NCI-H69 (cell line): ENCODE results near the gene ARFGAP3.
A peak's percentile ranks its signal among the peaks of the same experiment; 100 is the strongest.

Experiments used
- DNase-seq: peaks from one replicate; lab custom pipeline; 2025; lab: John Stamatoyannopoulos, UW

The ARFGAP3 gene

DNA sequence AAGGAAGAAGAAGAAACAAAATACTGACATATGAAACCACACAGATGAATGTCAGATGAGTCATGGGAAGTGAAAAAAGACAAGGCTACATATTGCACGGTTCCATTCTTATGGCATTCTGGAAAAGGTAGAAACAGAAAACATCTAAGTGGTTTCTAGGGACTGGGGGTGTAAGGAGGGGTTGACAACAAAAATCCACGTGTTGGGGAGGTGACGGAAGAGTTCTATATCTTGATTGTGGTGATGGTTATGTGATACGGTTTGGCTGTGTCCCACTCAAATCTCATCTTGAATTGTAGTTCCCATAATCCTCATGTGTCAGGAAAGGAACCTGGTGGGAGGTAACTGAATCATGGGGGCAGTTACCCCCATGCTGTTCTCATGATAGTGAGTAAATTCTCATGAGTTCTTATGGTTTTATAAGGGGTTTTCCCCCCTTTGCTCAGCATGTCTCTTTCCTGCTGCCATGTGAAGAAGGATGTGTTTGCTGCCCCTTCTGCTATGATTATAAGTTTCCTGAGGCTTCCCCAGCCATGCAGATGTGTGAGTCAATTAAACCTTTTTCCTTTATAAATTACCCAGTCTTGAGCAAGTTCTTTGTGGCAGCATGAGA lies 6.4 kb upstream of the ARFGAP3 start:
- no peak for DNase-seq

DNA sequence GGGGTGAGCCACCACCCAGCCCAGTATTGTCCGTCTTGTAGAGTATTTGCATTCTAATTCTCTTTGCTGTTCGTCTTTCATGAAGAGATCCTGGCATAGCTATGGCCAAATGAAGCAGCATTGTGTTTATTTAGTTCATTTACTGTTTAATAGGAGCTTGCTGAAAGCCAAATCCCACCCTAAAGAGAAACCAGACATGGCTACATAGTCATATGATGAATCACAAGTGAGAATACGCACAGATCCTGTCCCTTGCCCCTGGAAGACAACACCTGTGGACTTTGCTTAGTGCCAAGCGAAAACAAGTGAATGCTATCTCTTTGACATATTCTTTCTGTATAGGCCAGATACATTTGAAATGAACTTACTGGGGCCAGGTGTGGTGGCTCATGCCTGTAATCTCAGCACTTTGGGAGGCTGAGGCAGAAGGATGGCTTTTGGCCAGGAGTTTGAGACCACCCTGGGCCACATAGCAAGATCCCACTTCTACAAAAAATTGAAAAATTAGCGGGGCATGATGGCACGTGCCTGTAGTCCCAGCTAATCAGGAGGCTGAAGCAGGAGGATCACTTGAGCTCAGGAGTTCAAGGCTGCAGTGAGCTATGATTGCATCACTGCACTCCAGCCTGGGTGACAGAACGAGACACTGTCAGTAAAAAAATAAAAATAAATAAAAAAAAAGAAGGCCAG lies 5.1 kb upstream of the ARFGAP3 start:
- no peak for DNase-seq

DNA sequence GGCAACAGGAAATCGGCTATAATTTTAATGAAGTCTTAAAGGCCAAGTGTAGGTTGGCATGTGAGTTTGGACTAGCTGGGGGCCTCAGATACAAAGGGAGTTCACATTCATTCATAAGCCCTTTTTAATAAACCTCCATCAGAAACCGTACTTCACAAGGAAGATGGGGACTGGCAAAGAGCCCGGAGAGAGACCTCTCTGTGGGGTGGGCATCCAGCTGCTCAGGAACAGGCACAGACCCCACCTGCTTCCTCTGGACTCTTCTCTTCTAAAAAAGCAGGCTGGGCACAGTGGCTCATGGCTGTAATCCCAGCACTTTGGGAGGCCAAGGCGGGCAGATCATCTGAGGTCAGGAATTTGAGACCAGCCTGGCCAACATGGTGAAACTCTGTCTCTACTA lies 3.9 kb upstream of the ARFGAP3 start:
- DNase-seq: peak; percentile 22

DNA sequence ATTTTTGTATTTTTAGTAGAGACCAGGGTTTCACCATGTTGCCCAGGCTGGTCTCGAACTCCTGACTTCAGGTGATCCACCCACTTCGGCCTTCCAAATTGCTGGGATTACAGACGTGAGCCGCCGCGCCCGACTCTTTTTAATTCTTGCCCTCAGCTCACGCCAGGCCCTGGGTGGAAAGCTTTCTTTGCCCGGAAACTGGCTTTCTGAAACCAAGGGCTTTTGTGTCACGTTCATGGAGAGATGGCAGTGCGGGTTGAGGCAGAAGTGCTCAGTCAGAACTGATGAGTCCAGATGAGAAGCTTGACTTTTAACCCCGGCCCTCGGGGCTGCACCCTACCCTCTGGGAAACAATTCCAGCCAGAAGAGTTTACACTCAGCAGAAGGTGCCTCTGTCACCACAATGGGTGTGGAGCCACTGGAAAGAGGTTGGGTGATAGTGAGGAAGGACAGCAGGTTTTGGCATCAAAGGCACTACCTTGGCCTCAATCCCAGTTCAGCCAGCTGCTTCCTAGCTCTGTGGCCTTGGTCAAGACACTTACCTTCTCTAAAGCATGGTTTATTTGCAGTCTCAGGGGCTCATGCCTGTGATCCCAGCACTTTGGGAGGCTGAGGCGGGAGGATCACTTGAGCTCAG lies 890 bp upstream of the ARFGAP3 start:
- peak; percentile 67 for DNase-seq

DNA sequence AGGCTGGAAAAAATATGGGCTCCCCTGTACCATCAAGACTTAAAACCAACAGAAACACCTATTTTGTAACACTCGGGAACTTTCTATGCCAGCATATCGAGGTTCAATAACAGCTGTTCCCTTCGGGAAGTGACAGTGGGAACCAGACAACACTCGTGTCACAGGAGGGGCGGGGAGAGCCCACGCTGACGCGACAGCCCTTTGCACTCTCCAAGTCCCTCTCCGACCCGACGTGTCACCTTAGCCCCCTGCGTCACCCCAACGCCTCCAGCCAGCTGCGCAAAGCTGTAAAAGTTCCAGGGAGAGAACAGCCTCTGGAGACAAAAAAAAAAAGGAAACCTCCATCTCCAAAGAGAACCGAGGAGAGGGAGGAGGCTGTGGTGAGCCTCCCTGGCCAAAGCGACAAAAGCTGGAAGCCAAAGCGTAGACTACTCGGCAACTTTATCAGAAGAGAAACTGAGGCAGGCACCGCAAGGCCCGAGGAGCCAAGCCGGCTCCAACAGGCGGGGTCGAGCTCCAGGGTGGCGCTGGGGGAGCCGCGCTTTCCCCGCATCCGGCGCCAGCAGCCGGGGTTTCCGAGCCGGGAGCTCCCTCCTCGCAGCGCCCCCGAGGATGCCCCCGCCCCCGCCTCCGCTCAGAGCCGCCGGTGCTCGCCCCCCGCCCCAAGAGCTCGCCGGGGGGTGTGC lies 751 bp downstream of the ARFGAP3 start:
- peak; percentile 78 for DNase-seq

DNA sequence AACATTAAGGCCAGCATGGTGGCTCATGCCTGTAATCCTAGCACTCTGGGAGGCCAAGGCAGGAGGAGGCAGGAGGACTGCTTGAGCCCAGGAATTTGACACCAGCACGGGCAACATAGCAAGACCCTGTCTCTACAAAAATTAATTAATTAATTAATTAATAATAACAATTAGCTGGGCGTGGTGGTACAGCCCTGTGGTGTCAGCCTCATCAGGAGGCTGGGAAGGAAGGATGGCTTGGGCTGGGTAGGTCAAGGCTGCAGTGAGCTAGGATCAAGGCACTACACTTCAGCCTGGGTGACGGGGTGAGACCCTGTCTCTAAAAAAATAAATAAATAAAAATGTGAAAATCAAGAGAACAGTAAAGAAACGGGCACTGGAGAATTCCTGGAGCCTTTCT lies 1.4 kb downstream of the ARFGAP3 start:
- no peak for DNase-seq

DNA sequence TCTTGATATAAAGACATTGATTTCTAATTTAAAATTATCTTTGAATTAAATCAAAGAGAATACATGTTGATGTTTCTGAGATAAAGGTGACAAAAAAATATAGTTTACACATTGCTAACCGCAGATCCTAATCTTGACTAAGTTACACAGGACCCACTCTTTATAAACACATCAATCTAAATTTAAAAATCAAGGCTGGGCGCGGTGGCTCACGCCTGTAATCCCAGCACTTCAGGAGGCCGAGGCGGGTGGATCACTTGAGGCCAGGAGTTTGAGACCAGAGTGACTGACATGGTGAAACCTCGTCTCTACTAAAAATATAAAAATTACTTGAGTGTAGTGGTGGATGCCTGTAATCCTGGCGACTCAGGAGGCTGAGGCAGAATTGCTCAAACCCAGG lies 1.9 kb downstream of the ARFGAP3 start:
- no peak for DNase-seq

DNA sequence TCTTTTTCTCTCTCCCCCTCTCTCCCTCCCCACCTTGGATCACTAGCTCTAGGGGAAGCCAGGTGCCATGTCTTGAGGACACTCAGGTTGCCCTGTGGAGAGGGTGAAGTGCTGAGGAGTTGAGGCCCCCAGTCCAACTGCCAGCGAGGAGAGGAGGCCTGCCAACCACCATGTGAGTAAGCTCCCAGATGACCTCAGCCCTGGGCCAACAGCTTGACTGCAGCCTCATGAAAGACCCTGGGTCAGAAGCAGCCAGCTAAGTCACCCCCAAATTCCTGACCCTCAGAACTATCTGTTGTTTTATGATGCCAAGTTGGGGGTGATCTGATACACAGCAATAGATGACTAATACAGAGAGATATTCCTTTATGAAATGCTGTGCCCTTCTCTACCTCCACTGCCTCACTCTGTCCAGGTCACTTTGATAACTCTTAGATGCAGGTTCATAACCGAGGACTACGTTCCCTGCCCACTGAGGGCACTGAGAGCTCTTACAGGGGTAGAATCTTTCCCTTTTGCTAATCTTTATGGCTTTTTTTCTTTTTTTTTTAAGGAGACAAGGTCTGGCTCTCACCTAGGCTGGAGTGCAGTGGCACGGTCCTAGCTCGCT lies 8.0 kb downstream of the ARFGAP3 start:
- no peak for DNase-seq

DNA sequence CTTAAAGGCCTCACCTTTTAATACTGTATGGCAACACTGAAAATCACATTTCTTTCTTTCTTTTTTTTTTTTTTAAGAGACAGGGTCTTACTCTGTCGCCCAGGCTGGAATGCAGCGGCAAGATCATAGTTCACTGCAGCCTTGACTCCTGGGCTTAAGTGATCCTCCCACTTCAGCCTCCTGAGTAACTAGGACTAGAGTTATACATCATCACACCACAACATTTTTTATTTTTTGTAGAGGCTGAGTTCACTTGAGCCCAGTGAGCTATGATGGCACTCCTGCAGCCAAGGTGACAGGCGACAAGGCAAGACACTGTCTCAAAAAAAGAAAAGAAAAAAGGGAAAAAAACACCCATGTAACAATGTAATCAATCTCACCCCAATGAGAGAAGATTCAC lies 10.0 kb downstream of the ARFGAP3 start:
- no peak for DNase-seq

DNA sequence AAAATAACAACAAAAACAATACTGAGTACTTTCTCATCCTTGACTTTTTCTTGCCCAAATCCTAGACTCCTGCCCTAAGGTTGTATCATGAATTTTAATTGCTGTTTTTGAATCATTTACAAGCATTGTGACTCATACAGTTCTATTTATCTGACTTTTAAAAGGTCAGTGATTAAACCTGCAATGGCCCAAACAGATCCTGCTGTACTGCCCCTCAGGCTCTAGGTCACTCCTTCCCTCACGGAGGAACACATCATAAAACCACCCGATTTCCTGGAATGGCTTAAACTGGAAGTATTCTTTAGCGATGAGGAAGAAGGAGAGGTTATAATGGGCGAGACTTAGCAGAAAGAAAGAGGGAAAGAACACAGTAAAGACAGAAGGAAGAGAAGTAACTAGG lies 12.3 kb downstream of the ARFGAP3 start:
- DNase-seq: no peak

DNA sequence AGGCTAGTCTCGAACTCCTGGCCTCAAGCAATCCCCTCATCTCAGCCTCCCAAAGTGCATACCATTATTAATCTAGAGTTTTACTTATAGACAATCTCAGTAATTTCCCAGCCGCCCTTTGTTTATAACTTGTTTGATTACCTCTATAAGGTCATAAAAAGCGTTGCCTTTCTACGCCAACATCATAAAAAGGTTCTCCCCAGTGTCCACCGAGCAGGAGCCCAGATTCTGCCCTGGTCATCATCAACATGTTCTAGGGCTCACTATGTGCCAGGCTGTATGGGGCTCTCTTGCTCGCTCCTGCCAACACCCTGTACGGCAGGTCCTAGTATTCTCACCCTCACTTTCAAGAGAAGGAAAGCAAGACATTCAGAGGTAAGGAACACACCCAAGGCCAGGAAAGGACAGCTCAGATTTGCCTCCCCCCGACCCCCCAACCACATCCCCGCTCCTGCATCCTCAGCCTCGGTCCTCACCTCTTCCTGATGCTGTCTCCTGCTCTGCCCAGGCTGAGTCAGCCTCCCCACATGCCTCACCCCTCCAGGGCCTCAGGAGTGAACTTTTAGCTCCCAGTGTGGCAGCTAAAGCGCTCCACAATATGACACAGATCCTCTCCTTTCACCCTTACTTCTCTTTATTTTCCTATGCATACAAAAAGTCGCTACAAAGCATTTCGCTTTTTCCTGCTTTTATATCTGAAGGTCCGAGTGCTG lies 14.3 kb downstream of the ARFGAP3 start:
- no peak for DNase-seq

DNA sequence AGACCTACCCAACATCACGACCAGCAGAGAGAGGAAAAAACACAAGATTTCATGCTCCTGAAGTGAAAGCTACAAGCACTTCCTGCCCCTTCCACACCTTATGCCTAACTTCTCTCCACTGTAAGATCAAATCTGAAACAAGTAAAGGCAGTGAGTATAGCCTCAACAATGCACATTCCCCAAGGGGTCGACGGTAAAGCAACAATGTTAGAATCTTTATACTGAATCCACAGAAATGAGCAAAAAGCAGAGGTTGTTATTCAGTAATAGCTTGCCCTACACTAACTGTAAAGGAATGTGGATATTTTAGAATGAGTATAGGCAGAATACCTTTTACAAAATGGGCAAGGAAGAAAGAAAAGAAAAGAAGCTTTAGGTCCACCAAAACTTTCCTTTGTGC lies 15.6 kb downstream of the ARFGAP3 start:
- no peak for DNase-seq

DNA sequence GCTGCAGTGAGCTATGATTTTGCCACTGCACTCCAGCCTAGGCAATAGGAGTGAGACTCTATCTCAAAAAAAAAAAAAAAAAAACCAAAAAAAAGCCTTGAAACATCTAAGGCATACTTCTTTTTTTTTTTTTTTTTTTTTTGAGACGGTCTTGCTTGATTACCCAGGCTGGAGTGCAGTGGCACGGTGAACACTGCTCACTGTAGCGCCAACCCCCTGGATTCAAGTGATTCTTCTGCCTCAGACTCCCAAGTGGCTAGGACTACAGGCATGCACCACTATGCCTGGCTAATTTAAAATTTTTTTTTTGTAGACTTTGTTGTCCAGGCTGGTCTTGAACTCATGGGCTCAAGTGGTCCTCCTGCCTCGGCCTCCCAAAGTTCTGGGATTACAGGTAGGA lies 19.5 kb downstream of the ARFGAP3 start:
- DNase-seq: no peak

DNA sequence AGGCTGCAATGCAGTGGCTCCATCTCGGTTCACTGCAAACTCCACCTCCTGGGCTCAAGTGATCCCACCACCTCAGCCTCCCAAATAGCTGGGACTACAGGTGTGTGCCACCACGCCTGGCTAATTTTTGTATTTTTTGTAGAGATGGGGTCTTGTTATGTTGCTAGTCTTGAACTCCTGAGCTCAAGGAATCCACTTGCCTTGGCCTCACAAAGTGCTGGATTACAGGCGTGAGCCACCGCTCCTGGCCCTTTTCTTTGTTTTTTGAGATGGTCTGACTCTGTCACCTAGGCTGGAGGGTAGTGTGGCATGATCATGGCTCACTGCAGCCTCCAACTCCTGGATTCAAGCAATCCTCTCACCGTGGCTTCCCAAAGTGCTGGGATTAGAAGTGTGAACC lies 21.0 kb downstream of the ARFGAP3 start:
- DNase-seq: no peak

DNA sequence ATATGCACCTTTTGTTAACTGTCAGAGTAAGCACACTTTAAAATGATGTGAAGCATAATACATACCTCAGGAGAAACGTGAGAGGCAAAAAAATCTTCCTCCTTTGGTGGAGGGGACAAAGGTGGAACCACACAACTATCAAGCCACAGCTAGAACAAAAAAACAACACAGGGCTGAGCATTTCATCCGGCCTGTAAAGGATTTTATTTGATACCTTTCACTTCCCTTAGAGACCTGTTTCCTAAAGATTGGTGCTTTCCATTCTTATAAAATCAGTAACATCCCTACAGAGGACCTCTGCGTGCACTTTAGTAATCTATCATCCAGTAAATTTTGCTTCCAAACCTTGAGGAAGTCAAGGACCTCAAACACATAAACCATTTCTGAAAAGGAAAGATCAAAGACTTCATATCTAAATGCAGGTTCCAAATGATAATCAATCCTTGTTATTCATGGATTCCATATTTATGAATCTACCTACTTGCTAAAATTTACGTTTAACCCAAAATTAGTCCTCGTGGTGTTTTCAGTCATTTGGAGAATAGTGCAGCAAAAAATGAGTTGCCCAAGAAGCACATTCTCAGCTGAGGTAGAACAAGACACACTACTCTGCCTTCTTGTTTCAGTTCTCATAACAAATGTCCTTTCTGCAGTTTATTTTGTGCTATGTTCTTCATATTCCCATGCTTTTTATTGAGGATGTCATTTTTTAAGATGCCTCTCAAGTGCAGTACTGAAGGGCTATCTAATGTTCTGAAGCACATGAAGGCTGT lies 22.7 kb downstream of the ARFGAP3 start:
- DNase-seq: no peak

DNA sequence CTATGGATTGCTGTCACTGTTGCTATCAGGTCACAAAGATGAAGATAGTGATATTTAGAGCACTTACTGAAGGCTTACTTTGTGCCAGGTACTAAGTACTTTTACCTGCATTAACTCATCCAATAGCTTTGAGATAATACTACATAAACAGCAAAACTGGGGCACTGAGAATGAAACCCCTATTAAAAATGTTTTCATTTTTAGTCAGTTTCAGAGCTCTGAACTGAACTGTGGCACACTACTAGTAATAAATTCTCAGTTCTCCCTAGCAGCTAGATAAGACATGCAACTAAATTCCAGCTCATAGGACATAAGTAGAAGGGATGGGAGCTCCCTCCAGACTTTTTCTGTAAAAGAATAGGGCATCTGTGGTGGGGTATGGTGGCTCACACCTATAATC lies 24.0 kb downstream of the ARFGAP3 start:
- DNase-seq: no peak

DNA sequence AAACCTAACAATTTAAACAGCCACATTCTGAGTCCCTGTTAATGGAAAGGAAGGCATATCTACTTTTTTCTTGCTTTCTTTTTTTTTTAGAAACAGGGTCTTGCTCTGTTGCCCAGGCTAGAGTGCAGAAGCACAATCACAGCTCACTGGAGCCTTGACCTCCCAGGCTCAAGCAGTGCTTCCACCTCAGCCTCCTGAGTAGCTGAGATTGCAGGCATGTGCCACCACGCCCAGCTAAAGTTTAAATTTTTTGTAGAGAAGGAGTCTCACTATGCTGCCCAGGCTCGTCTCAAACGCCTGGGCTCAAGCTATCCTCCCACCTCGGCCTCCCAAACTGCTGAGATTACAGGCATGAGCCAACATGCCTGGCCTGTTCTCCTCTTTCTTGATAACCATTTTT lies 25.4 kb downstream of the ARFGAP3 start:
- DNase-seq: no peak

DNA sequence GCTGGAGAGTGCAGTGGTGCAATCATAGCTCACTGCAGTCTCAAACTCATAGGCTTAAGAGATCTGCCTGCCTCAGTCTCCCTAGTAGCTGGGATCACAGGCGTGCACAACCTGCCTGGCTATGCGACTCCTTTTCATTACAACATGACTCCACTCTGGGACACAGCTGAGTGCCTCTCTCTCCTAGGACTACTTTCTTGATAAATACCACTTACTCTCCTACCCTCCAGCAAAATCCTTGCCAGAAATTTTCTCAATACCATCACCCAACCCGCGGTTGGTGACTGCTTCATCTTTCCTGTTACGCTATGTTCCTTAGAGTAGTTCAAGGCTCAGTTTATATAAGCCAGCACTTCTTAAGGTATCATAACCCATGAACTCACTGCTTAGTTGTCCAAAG lies 26.9 kb downstream of the ARFGAP3 start:
- no peak for DNase-seq

DNA sequence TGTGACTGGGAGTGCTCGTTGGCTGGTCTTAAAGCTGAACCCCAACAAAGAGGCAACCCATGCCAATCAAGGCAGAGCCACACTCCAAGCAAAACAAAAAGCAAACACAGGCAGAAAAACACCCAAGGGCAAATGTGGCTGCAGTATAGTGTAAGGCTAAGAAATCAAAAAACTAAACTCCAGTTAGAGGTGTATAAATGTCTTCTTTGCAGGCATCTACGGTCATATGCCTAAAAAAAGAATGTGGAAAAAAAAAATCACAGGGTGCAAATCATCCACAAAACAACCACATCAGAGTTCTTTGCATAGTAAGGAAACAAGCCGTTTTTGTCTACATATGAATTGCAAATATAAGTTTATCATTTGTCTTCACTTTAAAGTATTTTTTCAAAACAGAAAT lies 27.8 kb downstream of the ARFGAP3 start:
- no peak for DNase-seq

DNA sequence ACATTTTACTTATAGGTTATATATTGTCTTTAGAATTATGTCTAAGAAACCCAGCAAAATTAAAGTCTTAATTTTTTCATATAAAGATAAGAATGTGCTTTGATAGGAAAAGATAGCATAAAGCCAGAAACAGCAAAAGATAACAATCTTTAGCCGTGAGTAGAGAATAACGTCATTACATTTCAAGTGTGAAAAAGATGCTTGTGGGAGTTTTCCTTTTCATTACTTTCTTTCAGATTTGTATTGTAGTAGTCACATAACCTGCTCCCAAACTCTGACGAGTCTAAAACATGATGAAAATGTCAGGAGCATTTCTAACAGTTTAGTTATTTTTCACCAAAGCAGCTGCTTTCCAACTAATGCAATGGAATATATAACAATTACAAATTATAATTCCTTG lies 31.3 kb downstream of the ARFGAP3 start:
- no peak for DNase-seq

DNA sequence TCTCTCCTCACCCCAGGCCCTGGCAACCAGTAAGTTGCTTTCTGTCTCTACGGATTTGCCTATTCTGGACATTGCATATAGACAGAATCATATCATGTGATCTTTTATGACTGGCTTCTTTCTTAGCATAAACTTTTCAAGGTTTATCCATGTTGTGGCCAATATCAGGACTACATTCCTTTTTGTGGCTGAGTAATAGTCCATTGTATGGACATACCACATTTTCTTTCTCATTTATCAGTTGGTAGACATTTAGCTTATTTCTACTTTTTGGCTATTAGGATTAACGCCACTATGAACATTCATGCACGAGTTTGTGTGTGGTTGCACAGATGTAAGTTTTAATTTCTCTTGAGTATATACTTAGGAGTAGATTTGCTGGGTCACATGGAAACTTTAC lies 35.7 kb downstream of the ARFGAP3 start:
- no peak for DNase-seq
